ENCODE results near the gene YRDC. TPM values are rescaled to one million over a fixed set of nuclear protein-coding genes. Genes with fewer than 3 reads are reported as not detected.
A peak's percentile ranks its signal among the peaks of the same experiment; 100 is the strongest.

Gene YRDC
- total RNA-seq, 1 experiment from 2014 or later = 41.8 TPM

DNA sequence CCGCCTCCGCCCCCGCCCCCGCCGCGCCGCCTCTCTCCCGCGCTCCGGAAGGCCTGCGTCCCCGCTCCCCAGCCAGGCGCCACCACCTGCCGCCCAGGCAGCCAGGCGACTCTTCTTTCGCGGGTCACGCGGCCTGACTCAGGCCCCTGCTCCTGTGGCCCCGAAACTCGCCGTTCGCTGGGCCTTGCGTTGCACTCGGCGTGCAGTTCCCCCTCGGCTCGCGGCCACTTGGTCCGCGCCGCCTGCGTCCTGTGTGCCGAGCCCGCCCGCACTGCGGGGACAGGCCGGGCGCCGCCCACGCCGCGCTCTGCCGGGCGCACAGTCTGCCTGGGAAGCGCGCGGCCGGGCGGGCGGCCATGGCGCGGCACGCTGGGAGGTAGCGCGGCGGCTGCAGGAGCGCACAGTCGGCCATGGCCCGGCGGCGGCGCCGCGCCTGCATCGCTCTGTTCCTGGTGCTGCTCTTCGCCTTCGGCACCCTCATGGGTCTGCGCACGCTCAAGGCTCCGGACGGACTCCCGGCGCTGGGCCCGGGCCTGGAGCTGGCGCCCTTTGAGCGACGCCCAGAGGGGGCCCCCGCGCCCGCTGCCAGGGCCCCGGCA, 14.1 kb downstream of the YRDC start, which contains the start of gene MANEAL:
TSS of gene MANEAL (plus strand) at position 75 of the 599 bp plus-strand sequence. CDS start at position 411, 336 bp downstream.
- Histone ChIP-seq H3K9ac (ENCODE audit: low read length) (peak within 1 kb of the TSS; percentile 72), H3K27ac (ENCODE audit: low read length) (no peak within 1 kb of the TSS), H3K36me3 (ENCODE audit: low read depth, low read length) (peaks cover 5% of the 10 kb centered on the region; the same call in 1 of the 2 replicates), H3K79me2 (ENCODE audit: low read length) (peaks cover 21% of the 10 kb centered on the region), H2AFZ (ENCODE audit: low read length) (peak within 1 kb of the TSS; percentile 77), H3F3A (ENCODE audit: low read length, unreplicated experiment) (no peaks in the 10 kb centered on the region), H3K9me3 (ENCODE audit: low read length) (no peaks in the 10 kb centered on the region), H3K4me3 (ENCODE audit: low read length) (peak within 1 kb of the TSS; percentile 85), H3K9me2 (replicated peaks; ENCODE audit: low read length) (no peaks in the 10 kb centered on the region), H3K27me3 (ENCODE audit: low read length) (no peaks in the 10 kb centered on the region), H3K4me2 (ENCODE audit: low read length) (peak within 1 kb of the TSS; percentile 89), H4K20me1 (ENCODE audit: low read length) (0 out of 2 replicates have a peak, but pooled peaks cover 4% of the 10 kb centered on the region), H3K4me1 (ENCODE audit: insufficient read depth, low read length) (peaks cover 15% of the 10 kb centered on the region)
- ChIA-PET POLR2A (ENCODE audit: unreplicated experiment) (interaction anchor here (0.6 kb wide), 1 partner anchor 66 kb away, joined by 5 read pairs; no protein-coding TSS in a partner anchor), CTCF (no interaction called here)
- peak; percentile 85 for ATAC-seq
- peak; percentile 63 for DNase-seq
- intact Hi-C loops (cut with micrococcal nuclease) = no loop called here
- TF ChIP-seq, protein P1, sequence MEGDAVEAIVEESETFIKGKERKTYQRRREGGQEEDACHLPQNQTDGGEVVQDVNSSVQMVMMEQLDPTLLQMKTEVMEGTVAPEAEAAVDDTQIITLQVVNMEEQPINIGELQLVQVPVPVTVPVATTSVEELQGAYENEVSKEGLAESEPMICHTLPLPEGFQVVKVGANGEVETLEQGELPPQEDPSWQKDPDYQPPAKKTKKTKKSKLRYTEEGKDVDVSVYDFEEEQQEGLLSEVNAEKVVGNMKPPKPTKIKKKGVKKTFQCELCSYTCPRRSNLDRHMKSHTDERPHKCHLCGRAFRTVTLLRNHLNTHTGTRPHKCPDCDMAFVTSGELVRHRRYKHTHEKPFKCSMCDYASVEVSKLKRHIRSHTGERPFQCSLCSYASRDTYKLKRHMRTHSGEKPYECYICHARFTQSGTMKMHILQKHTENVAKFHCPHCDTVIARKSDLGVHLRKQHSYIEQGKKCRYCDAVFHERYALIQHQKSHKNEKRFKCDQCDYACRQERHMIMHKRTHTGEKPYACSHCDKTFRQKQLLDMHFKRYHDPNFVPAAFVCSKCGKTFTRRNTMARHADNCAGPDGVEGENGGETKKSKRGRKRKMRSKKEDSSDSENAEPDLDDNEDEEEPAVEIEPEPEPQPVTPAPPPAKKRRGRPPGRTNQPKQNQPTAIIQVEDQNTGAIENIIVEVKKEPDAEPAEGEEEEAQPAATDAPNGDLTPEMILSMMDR (conservative IDR thresholded peaks at IDR 0.05; ENCODE audit: low read depth, low read length) = no peak
- TF ChIP-seq EZH2 (IDR thresholded peaks at IDR 0.05; ENCODE audit: low read length, unreplicated experiment) (no peak), EZH2phosphoT487 (IDR thresholded peaks at IDR 0.05; ENCODE audit: borderline replicate concordance, low read length) (peak; percentile 48; the same call in 1 of the 2 replicates)
- no TSS peak for BruUV-seq (replicated peaks)

DNA sequence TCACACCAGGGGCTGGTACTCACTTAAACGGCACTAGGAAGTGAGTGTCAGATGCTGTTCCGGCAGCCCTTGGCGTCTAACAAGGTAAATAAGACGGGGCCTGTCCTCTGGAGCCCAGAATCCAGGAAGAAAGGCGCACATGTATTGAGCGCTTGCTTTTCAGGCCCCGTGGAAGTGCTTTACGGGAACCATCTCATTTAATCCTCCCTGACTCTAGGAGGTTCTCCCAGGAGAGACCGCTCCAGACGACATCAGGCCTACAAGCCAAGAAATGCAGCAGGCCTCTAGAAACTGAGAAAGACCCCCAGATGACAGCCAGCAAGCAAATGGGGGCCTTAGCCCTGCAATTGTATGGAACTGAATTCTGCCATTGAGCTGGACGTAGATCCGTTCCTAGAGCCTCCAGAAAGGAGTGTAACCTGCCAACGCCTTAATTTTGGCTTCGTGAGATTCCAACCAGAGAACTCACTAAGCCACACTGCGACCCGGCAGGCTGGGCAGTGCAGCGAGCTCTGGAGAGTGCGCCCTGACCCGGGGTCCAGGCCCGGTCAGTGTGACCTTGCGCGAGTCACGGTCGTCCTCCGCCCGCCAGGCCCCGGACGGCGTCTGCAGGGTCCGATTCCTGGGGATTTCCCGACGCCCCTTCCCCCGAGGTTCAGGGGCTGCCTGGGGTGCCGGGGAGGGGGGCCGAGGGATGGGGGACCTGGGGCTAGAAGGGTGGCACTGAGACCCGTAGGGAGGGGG, 14.9 kb downstream of the YRDC start:
- ATAC-seq (no peak), DNase-seq (no peak)
- Histone ChIP-seq H3K9me2 (replicated peaks; ENCODE audit: low read length) (no peaks in the 10 kb centered on the region), H3F3A (ENCODE audit: low read length, unreplicated experiment) (no peaks in the 10 kb centered on the region), H2AFZ (ENCODE audit: low read length) (peak overlapping the region; percentile 61), H3K27me3 (ENCODE audit: low read length) (no peaks in the 10 kb centered on the region), H3K9me3 (ENCODE audit: low read length) (no peaks in the 10 kb centered on the region), H3K4me3 (ENCODE audit: low read length) (peak overlapping the region; percentile 50), H3K9ac (ENCODE audit: low read length) (no peak overlapping the region), H3K4me2 (ENCODE audit: low read length) (peak overlapping the region; percentile 71), H4K20me1 (ENCODE audit: low read length) (0 out of 2 replicates have a peak, but pooled peaks cover 4% of the 10 kb centered on the region), H3K27ac (ENCODE audit: low read length) (no peak overlapping the region), H3K4me1 (ENCODE audit: insufficient read depth, low read length) (peaks cover 15% of the 10 kb centered on the region), H3K79me2 (ENCODE audit: low read length) (peaks cover 21% of the 10 kb centered on the region), H3K36me3 (ENCODE audit: low read depth, low read length) (peaks cover 5% of the 10 kb centered on the region; the same call in 1 of the 2 replicates)
- CTCF ChIA-PET = no interaction called here
- TF ChIP-seq EZH2phosphoT487 (IDR thresholded peaks at IDR 0.05; ENCODE audit: borderline replicate concordance, low read length) (no peak), EZH2 (IDR thresholded peaks at IDR 0.05; ENCODE audit: low read length, unreplicated experiment) (no peak)
- TF ChIP-seq, protein P1 (conservative IDR thresholded peaks at IDR 0.05; ENCODE audit: low read depth, low read length) = no peak
- no TSS peak for BruUV-seq (replicated peaks)
- intact Hi-C loops (cut with micrococcal nuclease) = no loop called here
- POLR2A ChIA-PET (ENCODE audit: unreplicated experiment) = no interaction called here

Data from PC-3 (cell line).